Activated naive CD4-positive, alpha-beta T cell treated with anti-CD3 and anti-CD28 coated beads, Interleukin-2, amount 10 ng/mL, durations not matched to agents 5 hours and 36 hours (primary cell): ENCODE results near the gene TSR1. TPM values are rescaled to one million over a fixed set of nuclear protein-coding genes. Genes with fewer than 3 reads are reported as not detected.

Experiments
- total RNA-seq, 2 experiments: library from RNA; stranded (reverse); gene quantifications; one replicate each; pipeline ENCODE4 v1.2.3, GENCODE V29; 2021

The TSR1 gene
- 10 to 100 TPM; 25.8 TPM for total RNA-seq

GRCh38 chr17:2336215-2336851 is at the start of gene TSR1:
TSS of gene TSR1 (minus strand) at chr17:2336457. CDS start at chr17:2336427, 30 bp downstream.

GRCh38 chr17:2336852-2337543 is 741 bp upstream of the TSR1 start, which contains the start of gene SGSM2:
TSS of gene SGSM2 (plus strand) at chr17:2337501. CDS start at chr17:2337689, 188 bp downstream.

GRCh38 chr17:2303204-2304188 is 32.8 kb downstream of the TSR1 start, which contains the start of the genes SMG6 and SRR:
TSS of gene SMG6 (minus strand) at chr17:2303785. CDS start at chr17:2303720, 65 bp downstream.
TSS of gene SRR (plus strand) at chr17:2303950. CDS start at chr17:2315561, 11,611 bp downstream.

Other genes with a start within 250 kb of the TSR1 start
- 10 to 100 TPM; 47.9 to 49.3 TPM for gene SMG6, start 32.7 kb downstream of the TSR1 start, total RNA-seq
- gene SRR, start 32.5 kb downstream of the TSR1 start, total RNA-seq: 10 to 100 TPM; 13.9 to 17.4 TPM
- gene SGSM2, start 1.0 kb upstream of the TSR1 start, total RNA-seq: 10 to 100 TPM; 65.3 to 66.8 TPM
- gene MNT, start 64.6 kb upstream of the TSR1 start, total RNA-seq: 10 to 100 TPM; 30.7 to 34.6 TPM
- gene METTL16, start 175.4 kb upstream of the TSR1 start, total RNA-seq: 10 to 100 TPM; 24.5 to 24.7 TPM